Pons (tissue), 1 donor: ENCODE measurements around the gene GPR37.

Experiments used
- DNase-seq: peaks from one replicate; pipeline ENCODE4 v3.0.0-alpha.2; 2016; ENCODE audit warnings: low spot score

GPR37 gene

GRCh38 chr7:124724507-124725192, 40.9 kb downstream of the GPR37 start:
- DNase-seq, result peak; percentile 99

GRCh38 chr7:124724079-124724478, 41.5 kb downstream of the GPR37 start:
- no peak for DNase-seq

GRCh38 chr7:124723012-124723411, 42.6 kb downstream of the GPR37 start:
- no peak for DNase-seq

GRCh38 chr7:124722292-124722691, 43.3 kb downstream of the GPR37 start:
- no peak for DNase-seq

- DNase-seq, result no peak
Measured at GRCh38 chr7:124720195-124720594, 45.4 kb downstream of the GPR37 start.

- no peak for DNase-seq
Measured at GRCh38 chr7:124718032-124718766, 47.4 kb downstream of the GPR37 start.

- DNase-seq, result no peak
Measured at GRCh38 chr7:124716894-124717293, 48.7 kb downstream of the GPR37 start.

GRCh38 chr7:124713086-124713485, 52.5 kb downstream of the GPR37 start:
- no peak for DNase-seq

- DNase-seq, result no peak
Measured at GRCh38 chr7:124712017-124712416, 53.6 kb downstream of the GPR37 start.

GRCh38 chr7:124702385-124702784, 63.2 kb downstream of the GPR37 start:
- no peak for DNase-seq

GRCh38 chr7:124701955-124702354, 63.6 kb downstream of the GPR37 start:
- peak; percentile 86 for DNase-seq

GRCh38 chr7:124700655-124701054, 64.9 kb downstream of the GPR37 start:
- DNase-seq, result no peak

GRCh38 chr7:124698964-124699363, 66.6 kb downstream of the GPR37 start:
- DNase-seq, result no peak

GRCh38 chr7:124697746-124698145, 67.8 kb downstream of the GPR37 start:
- no peak for DNase-seq
